SK-N-SH (cell line): ENCODE measurements around the gene ISG20.

Experiments
- CTCF ChIP-seq: fragments of 200-600 bp; sonication (generic); IDR thresholded peaks from 2 replicates; pipeline ENCODE4 v1.6.1; 2017; ENCODE audit warnings: antibody characterized with exemption, mild to moderate bottlenecking, moderate library complexity
- EP300 ChIP-seq, 2 experiments: IDR thresholded peaks; 2 replicates each; pipeline versions ENCODE4 v1.4.0 to v1.6.1; 2012; ENCODE audit warnings: borderline replicate concordance in 1 of 2, low read depth in 1 of 2, low read length in 1 of 2
- MXI1 ChIP-seq: IDR thresholded peaks from 2 replicates; pipeline ENCODE4 v1.6.1; 2012; ENCODE audit warnings: mild to moderate bottlenecking, low read depth, low read length, improper control_type of control experiment

- TF ChIP-seq EP300 (IDR thresholded peaks at IDR 0.05; ENCODE audit: borderline replicate concordance in 1 of 2, low read depth in 1 of 2, low read length in 1 of 2) (no peak), CTCF (no peak), MXI1 (no peak)
These were observed 2.2 kb upstream of the ISG20 start for GRCh38 chr15:88636654-88637053.
